Measurements from ENCODE around the gene PPP1R14B.
"Not testable (repeated sequence)": the region's sequence is repeated elsewhere in the genome, so short reads cannot be mapped to it uniquely, and the experiment has no call there.

Gene PPP1R14B

DNA sequence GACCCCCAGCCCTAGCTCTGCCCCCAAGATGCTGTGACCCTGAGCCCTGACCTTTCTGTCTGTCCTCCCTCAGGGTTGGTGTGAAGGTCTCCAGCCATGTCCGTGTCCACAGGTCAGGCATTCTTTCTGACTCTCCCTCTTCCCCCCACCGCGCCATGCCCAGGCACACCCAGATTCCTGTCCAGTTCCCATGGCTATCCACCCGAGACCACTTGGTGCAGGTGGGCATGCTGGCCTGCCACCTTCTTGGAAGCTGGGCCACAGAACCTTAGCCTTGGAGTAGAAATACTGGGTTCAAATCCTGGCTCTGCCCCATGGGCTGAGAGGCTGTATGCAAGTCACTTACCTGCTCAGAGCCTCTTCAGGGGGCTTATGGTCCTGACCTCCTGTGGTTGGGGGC lies 2.3 kb upstream of the PPP1R14B start:
- TF ChIP-seq, protein P1, sequence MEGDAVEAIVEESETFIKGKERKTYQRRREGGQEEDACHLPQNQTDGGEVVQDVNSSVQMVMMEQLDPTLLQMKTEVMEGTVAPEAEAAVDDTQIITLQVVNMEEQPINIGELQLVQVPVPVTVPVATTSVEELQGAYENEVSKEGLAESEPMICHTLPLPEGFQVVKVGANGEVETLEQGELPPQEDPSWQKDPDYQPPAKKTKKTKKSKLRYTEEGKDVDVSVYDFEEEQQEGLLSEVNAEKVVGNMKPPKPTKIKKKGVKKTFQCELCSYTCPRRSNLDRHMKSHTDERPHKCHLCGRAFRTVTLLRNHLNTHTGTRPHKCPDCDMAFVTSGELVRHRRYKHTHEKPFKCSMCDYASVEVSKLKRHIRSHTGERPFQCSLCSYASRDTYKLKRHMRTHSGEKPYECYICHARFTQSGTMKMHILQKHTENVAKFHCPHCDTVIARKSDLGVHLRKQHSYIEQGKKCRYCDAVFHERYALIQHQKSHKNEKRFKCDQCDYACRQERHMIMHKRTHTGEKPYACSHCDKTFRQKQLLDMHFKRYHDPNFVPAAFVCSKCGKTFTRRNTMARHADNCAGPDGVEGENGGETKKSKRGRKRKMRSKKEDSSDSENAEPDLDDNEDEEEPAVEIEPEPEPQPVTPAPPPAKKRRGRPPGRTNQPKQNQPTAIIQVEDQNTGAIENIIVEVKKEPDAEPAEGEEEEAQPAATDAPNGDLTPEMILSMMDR (IDR thresholded peaks at IDR 0.05; ENCODE audit: control extremely low read depth, extremely low read depth, low read depth, missing control alignments), result no peak
- ChIA-PET POLR2A (interaction anchor here (0.6 kb wide), 1 partner anchor 21 kb away, joined by 3 read pairs; no protein-coding TSS in a partner anchor), CTCF (interaction anchor here (0.9 to 4.6 kb wide), 6 partner anchors 13 to 54 kb away, joined by 4 to 134 read pairs (median 17); partner anchors contain the start of genes CATSPERZ, ESRRA and FERMT3)
- no peak for DNase-seq (ENCODE audit: extremely low spot score)

DNA sequence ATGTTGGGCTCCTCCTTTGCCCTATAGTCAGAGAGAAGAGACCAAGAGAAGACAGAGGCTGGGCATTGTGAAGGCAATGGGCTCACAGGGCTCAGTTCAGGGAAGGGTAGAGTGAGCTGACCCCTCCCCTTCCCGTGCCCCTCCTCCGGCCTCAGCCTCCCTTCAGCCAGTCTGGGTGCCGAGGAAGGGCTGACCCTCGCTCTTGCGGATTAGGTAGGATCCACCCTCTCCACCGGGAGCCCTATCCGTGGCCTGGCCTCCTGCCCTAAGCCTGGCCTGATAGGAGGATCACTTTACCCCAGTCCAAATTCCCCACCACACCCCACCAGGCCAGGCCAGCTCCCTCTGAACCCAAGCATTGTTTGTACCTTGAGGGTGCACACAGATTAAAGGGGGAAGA lies 1.8 kb upstream of the PPP1R14B start:
- ChIA-PET CTCF (interaction anchor here (1.1 to 4.6 kb wide), 3 partner anchors 17 to 54 kb away, joined by 4 to 134 read pairs (median 48); partner anchors contain the start of genes CATSPERZ and ESRRA), POLR2A (interaction anchor here (0.6 kb wide), 2 partner anchors 21 to 64 kb away, joined by 3 to 5 read pairs; no protein-coding TSS in a partner anchor)
- no peak for DNase-seq (ENCODE audit: extremely low spot score)
- TF ChIP-seq, protein P1 (IDR thresholded peaks at IDR 0.05; ENCODE audit: control extremely low read depth, extremely low read depth, low read depth, missing control alignments), result no peak

DNA sequence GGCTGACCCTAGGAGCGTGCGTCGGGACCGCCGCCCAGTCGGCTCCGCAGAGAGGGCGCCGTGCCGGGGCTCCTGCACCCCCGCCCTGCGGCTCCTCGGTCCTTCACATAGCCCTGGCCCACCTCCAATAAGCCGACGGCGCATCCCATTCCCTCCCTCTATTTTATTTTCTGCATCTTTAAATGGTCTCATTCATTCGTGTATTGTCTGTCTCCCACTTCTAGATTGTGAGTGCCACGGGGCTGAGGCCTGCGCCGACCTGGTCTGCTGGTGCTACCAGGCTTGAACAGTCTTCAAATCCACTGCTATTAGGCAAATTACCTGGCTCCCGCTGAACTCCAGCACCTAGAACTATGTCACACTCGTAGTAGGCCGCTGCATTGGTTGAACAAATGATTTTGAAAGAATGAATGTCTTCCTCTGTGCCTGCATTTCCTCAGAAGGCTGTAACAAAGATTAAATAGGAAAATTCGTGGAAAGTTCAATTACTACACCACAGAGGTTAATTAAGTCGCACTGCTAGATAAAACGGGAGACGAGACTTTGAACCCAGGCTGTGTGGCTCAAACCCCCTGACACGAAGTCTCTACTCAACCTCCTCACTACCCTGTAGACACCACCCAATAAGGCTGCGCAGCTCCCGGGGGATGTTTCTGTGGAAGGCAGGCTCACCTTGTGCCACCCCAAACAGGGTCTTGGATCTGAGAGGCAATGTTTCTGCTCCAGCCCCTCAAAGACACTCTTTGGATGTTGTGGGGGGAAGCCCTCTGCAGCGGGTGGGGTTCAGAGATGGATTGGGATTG lies 1.2 kb upstream of the PPP1R14B start:
- TF ChIP-seq, protein P1 (IDR thresholded peaks at IDR 0.05; ENCODE audit: control extremely low read depth, extremely low read depth, low read depth, missing control alignments), result no peak
- ChIA-PET CTCF (interaction anchor here (0.9 to 4.6 kb wide), 6 partner anchors 17 to 60 kb away, joined by 3 to 134 read pairs (median 5); partner anchors contain the start of genes CATSPERZ and ESRRA), POLR2A (interaction anchor here (0.6 kb wide), 1 partner anchor 64 kb away, joined by 5 read pairs; no protein-coding TSS in a partner anchor)
- no peak for DNase-seq (ENCODE audit: extremely low spot score)

DNA sequence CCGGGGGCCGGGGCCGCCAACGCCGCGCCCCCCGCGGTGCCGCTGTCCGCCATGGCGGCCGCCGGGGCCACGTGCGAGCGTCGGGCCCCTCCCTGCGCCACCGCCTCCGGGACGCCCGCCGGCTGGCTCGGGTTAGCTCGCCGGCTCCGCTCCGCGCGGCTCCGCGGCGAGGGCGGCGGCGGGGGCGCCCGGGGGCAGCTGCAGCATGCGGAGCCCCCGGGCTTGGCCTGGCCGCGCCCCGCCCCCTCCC lies 197 bp downstream of the PPP1R14B start:
- not testable (repeated sequence) for DNase-seq (ENCODE audit: extremely low spot score)
- ChIA-PET CTCF (interaction anchor here (0.8 to 3.7 kb wide), 7 partner anchors 9 to 57 kb away, joined by 3 to 26 read pairs (median 6); partner anchors contain the start of genes NUDT22 and TRPT1), POLR2A (interaction anchor here (0.6 to 0.7 kb wide), 3 partner anchors 66 to 304 kb away, joined by 3 read pairs; no protein-coding TSS in a partner anchor)

DNA sequence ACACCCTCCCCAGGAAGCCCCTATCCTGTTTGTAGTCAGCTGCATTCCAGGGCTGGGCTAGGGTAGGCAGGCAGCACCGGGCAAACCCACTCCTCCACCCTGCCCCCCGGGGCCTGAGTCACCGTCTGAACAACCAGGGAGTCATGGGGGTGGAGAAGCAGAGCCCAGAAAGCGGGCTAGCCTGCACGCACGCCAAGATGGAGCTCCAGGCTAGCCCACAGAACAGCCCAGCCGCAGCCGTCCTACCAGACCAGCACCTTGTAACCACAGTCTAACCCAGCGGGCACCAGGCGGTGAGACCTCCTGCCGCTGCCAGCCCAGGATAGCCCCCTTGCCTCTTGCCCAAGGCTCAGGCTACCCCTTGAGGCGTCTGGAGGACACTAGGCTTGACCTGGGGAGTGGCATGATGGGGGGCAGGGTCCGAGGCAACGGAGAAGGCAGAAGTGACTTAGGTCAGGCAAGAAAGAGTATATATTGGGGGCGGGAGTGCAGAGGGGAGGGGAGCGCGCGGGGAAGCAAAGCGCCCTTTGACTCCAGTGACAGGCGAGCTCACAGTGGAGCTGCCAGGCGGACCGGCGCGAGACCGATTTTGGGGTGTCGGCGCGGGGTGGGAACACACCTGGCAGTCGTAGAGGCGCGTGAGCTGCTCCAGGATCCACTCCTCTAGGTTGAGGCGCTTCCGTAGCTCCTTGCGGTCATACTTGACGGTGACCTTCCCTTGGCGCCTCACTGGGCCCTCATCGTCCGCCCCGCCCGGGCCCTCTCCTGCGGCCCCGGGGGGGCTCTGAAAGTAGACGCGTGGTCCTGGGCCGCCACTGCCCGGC lies 734 bp downstream of the PPP1R14B start:
- DNase-seq (ENCODE audit: extremely low spot score), result no peak
- POLR2A ChIA-PET, result interaction anchor here (0.6 to 1.0 kb wide), 4 partner anchors 20 to 304 kb away, joined by 3 read pairs; partner anchors contain the start of gene STIP1

DNA sequence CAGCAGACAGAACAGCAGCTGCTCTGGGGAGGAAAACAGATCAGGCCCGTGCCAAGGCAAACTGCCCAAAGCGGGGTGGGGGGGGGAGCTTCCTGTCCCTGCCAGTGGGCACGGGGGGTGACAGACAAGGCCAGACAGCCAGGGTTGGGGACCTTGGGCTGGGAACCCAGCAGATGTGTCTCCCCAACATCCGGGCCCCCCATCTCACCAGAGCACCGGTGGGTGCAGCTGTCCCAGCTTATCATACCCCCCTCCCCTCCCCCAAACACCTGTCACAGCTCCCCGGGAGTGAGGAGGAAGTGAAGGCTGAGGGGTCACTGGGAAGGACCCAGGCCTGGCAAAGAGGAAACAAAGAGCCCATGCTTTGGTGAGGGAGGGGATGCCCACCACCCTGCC lies 1.3 kb downstream of the PPP1R14B start:
- no peak for DNase-seq (ENCODE audit: extremely low spot score)
- ChIA-PET CTCF (interaction anchor here (0.9 to 3.7 kb wide), 11 partner anchors 8 to 87 kb away, joined by 3 to 26 read pairs (median 5); partner anchors contain the start of genes NUDT22 and TRPT1), POLR2A (interaction anchor here (0.7 to 1.0 kb wide), 2 partner anchors 20 to 59 kb away, joined by 3 read pairs; partner anchors contain the start of gene STIP1)
- TF ChIP-seq, protein P1 (IDR thresholded peaks at IDR 0.05; ENCODE audit: control extremely low read depth, extremely low read depth, low read depth, missing control alignments), result no peak

More for the DNA sequence above, 734 bp downstream of the PPP1R14B start:
- TF ChIP-seq, protein P1 (IDR thresholded peaks at IDR 0.05; ENCODE audit: control extremely low read depth, extremely low read depth, low read depth, missing control alignments), result no peak
- CTCF ChIA-PET, result interaction anchor here (1.2 to 3.7 kb wide), 10 partner anchors 9 to 58 kb away, joined by 3 to 26 read pairs (median 6); partner anchors contain the start of genes NUDT22 and TRPT1
